CD4-positive, alpha-beta T cell treated with Interferon gamma for 1 hour (primary cell): ENCODE results near the gene ADAMTS12.

Source experiments
- DNase-seq: peaks from one replicate; pipeline ENCODE4 v3.0.0-alpha.2; 2020

ADAMTS12 gene

GRCh38 chr5:33696411-33696810 lies 195.4 kb downstream of the ADAMTS12 start:
- DNase-seq: no peak

- DNase-seq: no peak
Measured at GRCh38 chr5:33692980-33693379, 198.8 kb downstream of the ADAMTS12 start.

DNA sequence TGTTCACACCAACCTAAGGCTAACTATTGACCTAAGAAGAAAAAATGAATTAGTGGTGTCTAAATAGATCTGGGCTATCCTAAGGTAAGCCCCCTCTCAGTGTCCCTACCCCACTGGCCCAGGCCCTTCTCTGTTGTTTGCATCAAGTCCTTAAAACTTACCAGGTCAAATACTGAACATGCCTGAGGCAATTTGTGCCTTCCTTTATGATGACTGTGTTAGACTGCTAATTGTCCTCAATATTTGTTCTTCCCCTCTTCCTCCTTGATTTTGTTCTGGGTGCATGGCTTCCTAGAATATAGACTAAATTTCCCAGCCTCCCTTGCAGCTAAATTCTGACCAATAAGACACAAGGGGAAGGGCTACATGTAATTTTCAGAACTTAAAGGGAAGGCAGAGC lies 199.9 kb downstream of the ADAMTS12 start:
- DNase-seq: no peak

DNA sequence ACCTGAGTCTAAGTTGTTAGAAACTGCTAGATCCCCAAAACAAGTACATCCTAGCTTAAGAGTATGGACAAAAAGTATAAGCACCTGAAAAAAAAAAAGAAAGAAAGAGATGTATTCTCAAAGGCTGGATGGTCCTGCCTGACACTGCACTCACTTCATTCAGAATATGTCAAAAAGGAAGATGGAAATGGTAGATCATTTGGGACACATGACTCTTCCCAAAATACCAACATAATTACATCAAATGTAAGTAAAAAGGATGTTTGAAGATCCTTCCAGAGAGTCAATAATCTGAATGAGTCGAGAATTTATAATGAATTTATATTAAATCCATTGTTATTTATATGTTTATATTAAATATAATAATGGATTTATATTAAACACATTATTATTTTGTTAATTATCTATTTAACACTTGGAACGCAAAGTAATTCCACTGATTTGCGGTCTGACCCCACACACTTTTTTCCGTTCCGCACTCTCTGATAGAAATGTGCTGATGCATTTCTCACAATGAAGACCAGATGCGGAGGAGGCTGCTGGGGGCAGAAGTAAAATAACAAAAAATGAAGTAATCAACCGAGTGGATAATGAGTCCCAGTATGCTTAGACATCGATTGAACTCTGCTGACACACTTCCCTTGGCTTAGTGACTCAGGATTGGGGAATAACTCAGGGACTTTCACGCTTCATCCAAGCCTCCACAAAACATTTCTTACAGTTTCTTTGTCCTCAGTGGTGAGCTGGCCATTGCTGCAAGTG lies 201.2 kb downstream of the ADAMTS12 start:
- no peak for DNase-seq

- DNase-seq: no peak
Measured at GRCh38 chr5:33688526-33688925, 203.3 kb downstream of the ADAMTS12 start.

GRCh38 chr5:33688066-33688465 lies 203.7 kb downstream of the ADAMTS12 start:
- no peak for DNase-seq

- no peak for DNase-seq
Measured at GRCh38 chr5:33685873-33686755, 205.7 kb downstream of the ADAMTS12 start.

- DNase-seq: no peak
Measured at GRCh38 chr5:33684496-33685159, 207.2 kb downstream of the ADAMTS12 start.

DNA sequence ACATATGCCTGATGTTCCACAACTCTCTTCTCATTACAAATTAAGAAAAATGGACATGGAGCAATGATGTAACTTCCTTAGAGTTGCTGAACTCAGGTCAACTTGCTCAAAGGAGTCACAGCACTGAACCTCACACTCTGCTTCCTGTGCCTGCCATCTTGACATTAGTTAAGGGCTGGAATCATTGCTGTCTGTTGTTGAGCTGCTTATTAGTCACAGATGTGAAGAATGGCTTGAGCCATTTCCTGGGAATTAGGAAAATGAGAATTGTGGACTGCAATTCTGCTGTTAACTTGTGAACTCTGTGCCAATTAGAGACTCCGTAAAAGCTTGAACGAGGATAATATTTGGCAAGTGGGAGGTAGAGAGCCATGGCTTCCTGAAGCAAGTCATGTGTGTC lies 212.0 kb downstream of the ADAMTS12 start:
- no peak for DNase-seq

- no peak for DNase-seq
Measured at GRCh38 chr5:33675958-33676464, 215.8 kb downstream of the ADAMTS12 start.

- no peak for DNase-seq
Measured at GRCh38 chr5:33671700-33672291, 220.0 kb downstream of the ADAMTS12 start.

- no peak for DNase-seq
Measured at GRCh38 chr5:33662722-33663427, 228.9 kb downstream of the ADAMTS12 start.

- no peak for DNase-seq
Measured at GRCh38 chr5:33659526-33660169, 232.1 kb downstream of the ADAMTS12 start.

DNA sequence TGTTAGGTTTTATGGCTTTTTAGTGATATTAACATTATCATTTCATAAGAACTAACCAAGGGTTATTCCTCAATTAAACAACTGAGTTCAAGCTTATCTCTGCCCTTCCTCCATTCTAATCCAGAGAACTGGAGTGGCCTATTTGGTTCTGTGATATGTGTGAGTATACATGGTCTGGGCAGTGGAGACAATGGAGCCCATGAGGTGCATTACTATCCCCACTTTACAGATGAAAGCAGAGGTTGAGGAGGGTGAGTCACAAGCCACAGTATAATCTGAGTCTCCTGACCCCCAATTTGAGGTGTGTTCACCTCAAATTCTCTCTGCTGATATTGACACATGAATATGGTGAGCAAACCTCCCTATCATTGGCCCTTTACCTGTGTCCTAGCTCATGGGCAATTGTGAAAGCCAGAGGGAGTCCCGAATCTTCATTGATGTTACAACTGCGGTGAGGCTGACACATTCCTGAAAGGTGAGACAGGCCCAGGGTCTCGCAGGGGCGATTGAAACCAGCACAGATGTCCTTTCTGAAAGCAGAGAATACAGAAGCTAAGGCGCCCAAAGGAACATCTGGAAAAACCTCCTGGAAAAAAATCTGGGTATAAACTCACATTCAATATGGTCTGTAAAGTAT lies 233.9 kb downstream of the ADAMTS12 start:
- no peak for DNase-seq

- DNase-seq: no peak
Measured at GRCh38 chr5:33657176-33657575, 234.6 kb downstream of the ADAMTS12 start.

GRCh38 chr5:33650911-33651310 lies 240.9 kb downstream of the ADAMTS12 start:
- DNase-seq: no peak

GRCh38 chr5:33649549-33650482 lies 242.0 kb downstream of the ADAMTS12 start:
- DNase-seq: no peak

GRCh38 chr5:33641744-33642505 lies 249.9 kb downstream of the ADAMTS12 start:
- no peak for DNase-seq

GRCh38 chr5:33639474-33639873 lies 252.3 kb downstream of the ADAMTS12 start:
- DNase-seq: no peak
